CD4-positive, alpha-beta T cell treated with Interleukin-21 for 1 hour (primary cell): ENCODE measurements around the gene RAB5A.
"Not testable (repeated sequence)": the region's sequence is repeated elsewhere in the genome, so short reads cannot be mapped to it uniquely, and the experiment has no call there.

Source experiments
- DNase-seq: peaks from one replicate; pipeline ENCODE4 v3.0.0-alpha.2; 2020

Gene RAB5A

GRCh38 chr3:19946832-19947548, at the start of gene RAB5A:
Gene RAB5A (plus strand): TSS chr3:19947097. CDS start chr3:19950899, 3,802 bp downstream.
- peak; percentile 98 for DNase-seq

GRCh38 chr3:19898721-19899120, 48.2 kb upstream of the RAB5A start:
- no peak for DNase-seq

GRCh38 chr3:19899264-19899663, 47.6 kb upstream of the RAB5A start:
- DNase-seq: no peak

GRCh38 chr3:19899833-19900232, 47.1 kb upstream of the RAB5A start:
- DNase-seq: not testable (repeated sequence)

GRCh38 chr3:19901337-19901736, 45.6 kb upstream of the RAB5A start:
- DNase-seq: no peak

- DNase-seq: no peak
Measured at GRCh38 chr3:19901918-19902317, 45.0 kb upstream of the RAB5A start.

- DNase-seq: no peak
Measured at GRCh38 chr3:19903649-19904048, 43.2 kb upstream of the RAB5A start.

GRCh38 chr3:19907523-19907922, 39.4 kb upstream of the RAB5A start:
- DNase-seq: no peak

GRCh38 chr3:19911452-19911851, 35.4 kb upstream of the RAB5A start:
- DNase-seq: no peak

GRCh38 chr3:19917167-19917566, 29.7 kb upstream of the RAB5A start:
- DNase-seq: no peak

- no peak for DNase-seq
Measured at GRCh38 chr3:19920401-19921080, 26.4 kb upstream of the RAB5A start.

GRCh38 chr3:19931180-19931692, 15.7 kb upstream of the RAB5A start:
- peak; percentile 30 for DNase-seq

GRCh38 chr3:19931767-19932188, 15.1 kb upstream of the RAB5A start:
- DNase-seq: no peak

- DNase-seq: no peak
Measured at GRCh38 chr3:19932422-19932821, 14.5 kb upstream of the RAB5A start.

- no peak for DNase-seq
Measured at GRCh38 chr3:19934098-19934566, 12.8 kb upstream of the RAB5A start, which contains the start of gene EFHB. Gene EFHB (minus strand): TSS chr3:19934217. CDS start chr3:19934018, 199 bp downstream.

GRCh38 chr3:19937459-19938294, 9.2 kb upstream of the RAB5A start:
- DNase-seq: no peak

GRCh38 chr3:19938295-19938627, 8.6 kb upstream of the RAB5A start:
- DNase-seq: no peak

GRCh38 chr3:19940643-19941042, 6.3 kb upstream of the RAB5A start:
- DNase-seq: no peak

GRCh38 chr3:19945534-19945933, 1.4 kb upstream of the RAB5A start:
- DNase-seq: no peak

GRCh38 chr3:19945969-19946831, 697 bp upstream of the RAB5A start:
- DNase-seq: peak; percentile 15

GRCh38 chr3:19947549-19948225, 790 bp downstream of the RAB5A start:
- peak; percentile 70 for DNase-seq

GRCh38 chr3:19948226-19948591, 1.3 kb downstream of the RAB5A start:
- no peak for DNase-seq
